Measurements from ENCODE around the gene COQ5.
"Not testable (repeated sequence)": the region's sequence is repeated elsewhere in the genome, so short reads cannot be mapped to it uniquely, and the experiment has no call there.

COQ5 gene

GRCh38 chr12:120490833-120491512, 38.0 kb downstream of the COQ5 start:
- no peak for DNase-seq (ENCODE audit: low read depth in 2 of 2)
- no peak overlapping the region for H3K4me3 ChIP-seq (replicated peaks in 1 of 2; ENCODE audit: low read depth in 2 of 2, low read length in 2 of 2)
- TF ChIP-seq CTCF (IDR thresholded peaks at IDR 0.05; ENCODE audit: low read depth, low read length): no peak

GRCh38 chr12:120490325-120490724, 38.6 kb downstream of the COQ5 start:
- no peak for TF ChIP-seq CTCF (IDR thresholded peaks at IDR 0.05; ENCODE audit: low read depth, low read length)
- no peak for DNase-seq (ENCODE audit: low read depth in 2 of 2)
- H3K4me3 ChIP-seq (replicated peaks in 1 of 2; ENCODE audit: low read depth in 2 of 2, low read length in 2 of 2): no peak overlapping the region

GRCh38 chr12:120489018-120489417, 39.9 kb downstream of the COQ5 start:
- TF ChIP-seq CTCF (IDR thresholded peaks at IDR 0.05; ENCODE audit: low read depth, low read length): no peak
- H3K4me3 ChIP-seq (replicated peaks in 1 of 2; ENCODE audit: low read depth in 2 of 2, low read length in 2 of 2): no peak overlapping the region

GRCh38 chr12:120488057-120488640, 40.8 kb downstream of the COQ5 start:
- no peak overlapping the region for H3K4me3 ChIP-seq (replicated peaks in 1 of 2; ENCODE audit: low read depth in 2 of 2, low read length in 2 of 2)
- DNase-seq (ENCODE audit: low read depth in 2 of 2): no peak
- no peak for TF ChIP-seq CTCF (IDR thresholded peaks at IDR 0.05; ENCODE audit: low read depth, low read length)

More at GRCh38 chr12:120489018-120489417, 39.9 kb downstream of the COQ5 start:
- no peak for DNase-seq (ENCODE audit: low read depth in 2 of 2)

- not testable (repeated sequence) for DNase-seq (ENCODE audit: low read depth in 2 of 2); H3K4me3 ChIP-seq (replicated peaks in 1 of 2; ENCODE audit: low read depth in 2 of 2, low read length in 2 of 2)
Measured at GRCh38 chr12:120487552-120487951, 41.4 kb downstream of the COQ5 start.

GRCh38 chr12:120485961-120486881, 42.7 kb downstream of the COQ5 start:
- TF ChIP-seq CTCF (IDR thresholded peaks at IDR 0.05; ENCODE audit: low read depth, low read length): no peak
- no peak for DNase-seq (ENCODE audit: low read depth in 2 of 2)
- H3K4me3 ChIP-seq (replicated peaks in 1 of 2; ENCODE audit: low read depth in 2 of 2, low read length in 2 of 2): no peak overlapping the region

GRCh38 chr12:120483621-120484020, 45.3 kb downstream of the COQ5 start:
- no peak for DNase-seq (ENCODE audit: low read depth in 2 of 2)
- no peak for TF ChIP-seq CTCF (IDR thresholded peaks at IDR 0.05; ENCODE audit: low read depth, low read length)
- H3K4me3 ChIP-seq (replicated peaks in 1 of 2; ENCODE audit: low read depth in 2 of 2, low read length in 2 of 2): no peak overlapping the region

All from cardiac fibroblast (primary cell).